GM21526 (cell line): Measurements from ENCODE around the gene COLEC12.

Experiments used
- ATAC-seq: cut with Tn5 transposase; IDR thresholded peaks from one replicate; pipeline ENCODE4 v1.9.1; 2021; ENCODE audit warnings: moderate library complexity; ENCODE audit not compliant: unreplicated experiment, low FRiP score

COLEC12 gene

DNA sequence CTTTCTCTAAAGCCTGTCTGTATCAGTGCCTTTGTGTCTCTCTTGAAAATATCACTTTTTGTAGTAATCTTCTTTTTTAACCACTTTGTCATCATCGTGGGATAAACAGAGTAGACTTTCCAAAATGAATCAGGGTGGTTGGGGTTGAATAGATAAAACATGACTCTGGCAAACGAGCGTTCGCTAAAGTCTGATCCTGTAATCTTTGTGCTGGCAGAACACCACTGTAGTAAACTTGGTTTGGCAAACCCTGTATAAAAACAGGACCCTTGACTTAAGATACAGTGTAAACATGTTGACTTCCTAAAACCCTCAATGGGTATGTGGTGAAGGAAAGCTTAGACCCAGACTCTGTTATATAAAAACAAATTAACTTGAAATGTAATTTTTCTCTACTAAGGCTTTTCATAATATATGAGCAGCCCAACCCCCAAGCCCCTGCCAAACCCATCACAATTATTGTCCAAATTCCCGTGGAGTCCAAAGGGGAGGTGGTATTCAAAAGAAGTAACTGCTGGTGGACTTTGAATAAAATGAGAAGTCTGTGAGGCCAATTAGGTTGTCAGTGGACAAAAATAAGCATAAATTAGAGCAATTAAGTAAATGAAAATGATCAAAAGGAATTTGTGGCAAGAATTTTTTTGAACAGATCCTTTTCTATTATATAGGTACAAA is 52.2 kb downstream of the COLEC12 start:
- ATAC-seq, result no peak

DNA sequence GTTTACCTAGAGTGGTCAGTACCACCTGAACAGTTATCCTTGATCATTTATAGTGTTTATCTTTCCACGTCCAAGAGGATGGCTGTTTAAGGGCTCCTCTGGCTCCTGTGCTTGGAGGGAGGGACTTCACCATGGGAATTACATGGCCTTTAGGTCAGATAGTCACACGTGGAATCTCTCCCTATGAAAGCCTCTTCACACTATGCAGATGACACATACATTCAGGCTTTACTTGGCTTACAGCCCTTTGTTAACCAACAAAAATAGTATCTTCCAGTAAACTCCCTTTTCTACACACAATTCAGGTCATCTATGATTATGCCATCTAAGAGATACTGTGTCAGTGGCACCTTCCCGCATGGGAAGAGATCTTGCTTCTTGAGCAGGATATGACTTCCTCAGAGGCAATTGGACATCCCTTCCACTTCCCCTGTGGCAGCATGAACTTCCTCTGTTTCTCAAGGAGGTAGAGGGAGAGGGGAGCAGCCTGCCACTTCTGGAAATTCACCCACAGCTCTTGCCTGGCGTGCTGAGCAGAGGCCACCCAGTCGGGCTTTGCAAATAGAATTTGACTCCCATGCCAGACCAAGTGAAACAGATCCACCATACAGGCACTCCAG is 53.5 kb downstream of the COLEC12 start:
- no peak for ATAC-seq

DNA sequence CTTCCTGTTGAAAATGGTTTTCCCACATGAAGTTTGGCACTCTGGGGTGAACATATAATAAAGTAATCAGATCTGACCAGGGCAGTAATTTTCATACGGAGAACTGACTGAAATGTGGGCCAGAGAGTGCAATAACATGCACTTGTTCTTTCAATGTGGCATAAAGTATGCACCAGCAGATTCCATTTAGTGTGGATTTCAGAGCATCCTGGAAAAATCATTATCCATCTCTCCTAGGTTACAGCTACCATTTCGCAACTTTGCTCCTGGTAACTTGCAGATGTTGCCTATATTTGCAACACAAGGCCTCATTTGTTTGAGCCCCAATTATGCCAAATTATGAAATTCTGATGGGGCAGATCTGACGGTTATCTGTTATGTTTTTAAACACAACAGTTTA is 55.4 kb downstream of the COLEC12 start:
- no peak for ATAC-seq

DNA sequence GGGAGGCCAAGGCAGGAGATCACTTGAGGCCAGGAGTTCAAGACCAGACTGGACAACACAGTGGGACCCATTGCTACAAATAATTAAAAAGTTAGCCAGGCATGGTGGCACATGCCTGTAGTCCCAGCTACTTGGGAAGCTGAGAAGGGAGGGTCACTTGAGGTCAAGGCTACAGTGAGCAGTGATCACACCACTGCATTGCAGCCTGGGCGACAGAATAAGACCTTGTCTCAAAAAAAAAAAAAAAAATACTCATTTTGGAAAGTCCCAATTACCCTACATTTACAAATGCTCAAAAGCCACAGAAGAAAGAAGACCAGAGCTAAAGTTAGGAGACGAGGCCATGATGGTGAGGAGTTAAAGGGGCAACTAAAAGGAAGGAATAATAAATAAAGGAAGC is 61.9 kb downstream of the COLEC12 start:
- ATAC-seq, result no peak

DNA sequence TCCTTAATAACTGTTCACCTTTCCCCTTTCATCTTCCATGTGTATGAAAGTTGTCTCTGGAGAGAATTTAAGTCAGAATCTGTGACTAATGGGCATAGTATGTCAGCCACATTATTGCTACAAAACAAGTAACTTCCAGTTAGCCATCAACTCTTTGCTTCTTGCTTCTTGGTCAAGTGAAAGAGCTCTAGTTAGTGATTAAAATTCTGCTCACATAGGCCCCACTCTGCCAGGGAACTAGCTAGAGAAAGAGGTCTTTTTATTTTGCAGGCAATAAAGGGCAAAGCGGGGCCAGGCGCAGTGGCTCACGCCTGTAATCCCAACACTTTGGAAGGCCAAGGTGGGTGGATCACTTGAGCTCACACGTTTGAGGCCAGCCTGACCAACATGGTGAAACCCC is 64.6 kb downstream of the COLEC12 start:
- no peak for ATAC-seq

DNA sequence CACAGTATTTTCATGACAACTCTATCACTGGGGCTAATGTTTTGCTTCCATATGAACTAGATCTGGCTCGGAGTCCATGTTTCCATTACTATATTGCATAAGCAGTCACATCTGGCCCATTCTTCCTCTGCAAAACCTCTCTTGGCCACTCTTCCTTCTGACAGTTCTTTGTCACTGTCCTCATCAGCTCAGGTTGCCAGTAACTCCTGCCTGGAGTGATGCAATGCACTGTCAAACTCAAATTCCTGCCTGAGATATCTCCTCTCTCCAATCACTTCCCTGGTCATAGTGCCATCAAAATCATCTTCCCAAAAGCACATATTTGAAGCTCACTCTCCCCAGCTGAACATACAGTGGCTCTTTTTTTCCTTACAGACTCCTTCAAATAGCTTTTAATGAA is 66.1 kb downstream of the COLEC12 start:
- no peak for ATAC-seq

DNA sequence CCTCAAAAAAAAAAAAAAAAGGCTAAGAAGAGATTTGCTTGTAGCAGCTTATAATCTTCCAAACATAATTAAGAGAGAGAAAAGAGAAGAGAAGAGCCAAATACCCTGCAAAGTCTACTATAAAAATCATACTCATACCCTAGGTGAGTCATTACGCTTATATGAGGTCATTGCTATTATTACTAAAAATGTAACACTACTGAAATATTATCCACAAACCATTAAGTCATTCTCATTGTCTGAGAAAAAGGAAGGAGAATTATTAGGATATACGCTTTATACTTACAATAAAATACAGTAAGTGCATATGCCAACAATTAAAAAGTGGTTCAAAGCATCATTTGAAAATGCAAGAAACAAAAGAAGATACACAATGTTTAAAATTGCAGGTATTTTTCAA is 66.5 kb downstream of the COLEC12 start:
- no peak for ATAC-seq

DNA sequence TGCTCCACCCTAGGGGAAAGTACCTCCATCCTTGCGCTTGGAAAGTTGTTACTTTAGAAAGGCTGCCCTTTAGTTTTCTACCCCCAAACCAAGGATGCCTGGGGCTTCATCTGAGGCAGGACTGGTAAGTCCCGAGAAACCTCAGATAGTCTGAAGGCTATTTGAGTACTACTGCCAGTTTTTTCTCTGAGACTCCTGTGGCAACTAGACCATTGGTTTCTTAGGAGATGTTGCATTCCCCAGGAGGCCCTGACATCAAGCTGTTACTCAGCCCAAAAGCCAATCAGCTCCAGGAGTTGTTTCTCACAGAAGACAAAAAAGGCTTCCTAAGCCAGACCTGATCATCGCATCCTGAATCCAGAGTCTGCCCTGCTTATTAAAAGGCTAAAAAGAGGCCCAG is 67.2 kb downstream of the COLEC12 start:
- no peak for ATAC-seq

DNA sequence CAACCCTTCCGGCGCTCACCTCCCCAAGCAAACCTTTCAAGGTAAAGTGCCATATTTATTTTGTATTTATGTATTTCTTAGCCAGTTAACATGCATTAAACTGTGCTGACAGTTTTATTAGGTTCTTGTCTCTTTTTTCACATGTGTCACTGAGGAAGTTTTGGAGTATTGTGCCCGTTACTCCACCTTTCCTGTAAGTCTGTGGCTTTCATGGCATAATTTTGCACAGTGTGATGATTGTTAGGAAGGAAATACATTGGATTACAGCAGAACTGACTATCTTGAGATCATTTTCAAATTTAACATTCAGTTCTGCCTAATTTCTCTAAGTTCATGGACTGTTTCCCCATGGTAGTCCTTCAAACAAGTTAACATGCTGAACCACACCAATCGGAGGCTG is 67.7 kb downstream of the COLEC12 start:
- no peak for ATAC-seq

DNA sequence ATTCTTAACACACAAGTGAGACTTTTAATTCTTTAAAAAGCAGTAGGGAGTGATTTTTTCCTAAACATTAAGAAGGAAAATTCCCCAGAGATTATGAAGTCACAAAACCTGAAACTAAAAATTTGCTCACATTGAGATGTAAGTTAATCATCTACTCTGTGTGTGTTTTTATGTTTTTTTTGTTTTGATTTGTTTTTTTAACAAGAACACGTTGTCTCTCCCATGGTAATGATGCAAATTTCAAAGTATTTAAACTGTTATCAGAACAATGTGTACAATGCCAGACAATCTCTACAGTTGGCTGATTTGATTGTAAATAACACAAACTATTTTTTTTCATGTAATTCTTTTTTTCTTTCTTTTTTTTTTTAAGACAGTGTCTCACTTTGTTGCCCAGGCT is 71.5 kb downstream of the COLEC12 start:
- ATAC-seq, result no peak

DNA sequence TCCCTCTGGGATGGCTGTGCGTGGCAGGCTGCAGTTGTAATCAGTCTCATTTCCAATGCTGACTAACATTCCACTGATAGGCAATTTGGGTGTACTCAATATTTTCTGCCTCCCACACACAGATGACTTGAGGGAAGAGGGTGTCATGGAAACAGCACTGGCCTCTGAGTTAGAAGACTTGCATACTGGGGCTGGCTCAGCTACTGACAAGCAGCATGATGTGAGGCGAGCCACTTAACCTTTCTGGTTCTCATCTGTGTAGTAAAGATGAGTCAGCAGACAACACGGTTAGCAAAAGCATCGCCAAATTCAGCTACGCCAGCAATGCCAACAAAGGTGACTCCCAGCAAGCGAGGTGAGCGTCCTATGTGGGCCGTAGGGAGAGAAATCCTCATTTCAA is 73.5 kb downstream of the COLEC12 start:
- ATAC-seq, result no peak

DNA sequence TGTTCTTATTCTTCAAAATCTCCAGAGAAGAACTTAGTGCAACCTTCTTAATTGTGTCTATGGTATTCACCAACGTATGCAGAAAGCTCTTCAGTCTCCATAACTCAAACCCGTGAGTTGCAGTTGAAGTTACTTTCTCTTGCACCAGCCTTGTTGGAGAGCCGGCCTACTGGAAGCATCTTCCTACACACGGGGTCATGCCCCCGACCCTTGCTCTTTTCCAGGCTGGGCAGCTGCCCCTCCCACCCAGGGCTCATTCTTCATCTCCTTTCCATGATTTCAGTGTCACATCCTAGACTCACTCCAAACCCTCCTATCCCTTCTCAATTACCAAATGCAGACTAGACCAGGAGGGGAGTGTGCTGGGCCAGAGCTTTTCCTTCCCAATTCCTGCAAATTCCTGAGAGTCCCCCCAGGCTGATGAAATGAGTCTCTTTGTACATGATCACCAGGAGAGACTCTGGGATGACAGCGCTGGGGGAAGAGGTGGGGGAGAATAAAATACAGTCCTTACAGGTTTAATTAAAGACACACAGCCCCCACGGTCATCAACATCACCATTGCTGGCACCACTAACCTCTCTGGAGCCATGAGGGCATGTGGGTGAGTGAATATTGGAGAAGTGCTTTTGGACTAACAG is 75.3 kb downstream of the COLEC12 start:
- ATAC-seq, result no peak

DNA sequence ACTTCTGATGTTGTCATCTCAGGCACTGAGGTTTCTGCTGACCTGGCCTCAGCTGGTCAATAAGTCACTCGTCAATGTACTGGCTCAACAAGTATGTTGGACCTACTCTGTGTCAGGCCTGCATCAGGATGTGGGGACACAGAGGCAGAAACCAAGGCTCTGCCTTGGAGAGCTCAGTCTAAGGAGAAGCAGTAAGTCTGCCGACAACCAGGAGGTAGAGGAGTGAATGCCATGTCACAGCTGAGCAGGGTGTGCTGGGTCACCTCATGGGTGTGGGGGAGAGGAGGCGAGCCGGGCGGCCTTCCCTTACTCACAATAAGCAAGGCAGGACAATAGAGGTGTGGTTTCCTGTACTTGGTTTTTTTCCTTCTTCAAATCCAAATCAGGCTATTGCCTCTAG is 75.8 kb downstream of the COLEC12 start:
- ATAC-seq, result no peak

DNA sequence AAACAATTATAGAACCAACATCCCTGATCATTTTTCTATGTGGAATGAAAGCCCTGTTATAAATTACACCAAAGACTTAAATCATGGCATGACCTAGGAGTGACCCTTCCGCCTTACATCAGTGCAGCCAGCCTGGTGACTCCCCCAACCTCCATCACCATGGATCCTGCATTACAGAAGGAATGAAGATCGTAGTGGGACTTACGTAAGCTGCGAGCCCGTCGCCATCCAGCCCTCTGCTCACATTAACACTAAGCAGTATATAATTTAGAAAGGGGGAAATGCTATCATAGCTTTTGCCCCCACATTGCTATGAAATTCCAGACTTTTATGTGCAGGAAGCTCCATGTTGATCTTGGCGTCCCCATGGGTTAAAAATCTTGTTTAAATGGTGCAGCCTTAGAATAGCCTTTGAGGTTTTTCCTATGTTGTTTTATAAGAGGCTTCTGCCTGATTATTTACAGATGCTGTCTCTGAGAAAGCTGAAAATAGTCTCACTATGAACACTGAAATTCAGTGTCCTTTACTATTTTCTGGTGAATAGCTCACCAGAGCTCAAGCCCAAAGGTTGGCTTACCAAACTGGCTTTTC is 76.3 kb downstream of the COLEC12 start:
- ATAC-seq, result no peak

DNA sequence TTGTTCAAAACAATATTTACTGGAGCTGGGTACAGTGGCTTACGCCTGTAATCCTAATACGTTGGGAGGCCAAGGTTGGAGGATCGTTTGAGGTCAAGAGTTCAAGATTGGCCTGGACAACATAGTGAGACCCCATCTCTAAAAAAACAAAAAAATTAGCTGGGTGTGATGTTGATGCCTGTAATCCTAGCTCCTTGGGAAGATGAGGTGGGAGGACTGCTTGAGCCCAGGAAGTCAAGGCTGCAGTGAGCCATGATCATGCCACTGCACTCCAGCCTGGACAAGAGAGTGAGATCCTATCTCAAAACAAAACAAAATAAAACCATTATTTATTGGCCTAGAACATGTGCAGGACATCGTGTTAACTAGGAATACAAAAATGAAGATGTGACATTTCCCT is 77.5 kb downstream of the COLEC12 start:
- ATAC-seq, result no peak

DNA sequence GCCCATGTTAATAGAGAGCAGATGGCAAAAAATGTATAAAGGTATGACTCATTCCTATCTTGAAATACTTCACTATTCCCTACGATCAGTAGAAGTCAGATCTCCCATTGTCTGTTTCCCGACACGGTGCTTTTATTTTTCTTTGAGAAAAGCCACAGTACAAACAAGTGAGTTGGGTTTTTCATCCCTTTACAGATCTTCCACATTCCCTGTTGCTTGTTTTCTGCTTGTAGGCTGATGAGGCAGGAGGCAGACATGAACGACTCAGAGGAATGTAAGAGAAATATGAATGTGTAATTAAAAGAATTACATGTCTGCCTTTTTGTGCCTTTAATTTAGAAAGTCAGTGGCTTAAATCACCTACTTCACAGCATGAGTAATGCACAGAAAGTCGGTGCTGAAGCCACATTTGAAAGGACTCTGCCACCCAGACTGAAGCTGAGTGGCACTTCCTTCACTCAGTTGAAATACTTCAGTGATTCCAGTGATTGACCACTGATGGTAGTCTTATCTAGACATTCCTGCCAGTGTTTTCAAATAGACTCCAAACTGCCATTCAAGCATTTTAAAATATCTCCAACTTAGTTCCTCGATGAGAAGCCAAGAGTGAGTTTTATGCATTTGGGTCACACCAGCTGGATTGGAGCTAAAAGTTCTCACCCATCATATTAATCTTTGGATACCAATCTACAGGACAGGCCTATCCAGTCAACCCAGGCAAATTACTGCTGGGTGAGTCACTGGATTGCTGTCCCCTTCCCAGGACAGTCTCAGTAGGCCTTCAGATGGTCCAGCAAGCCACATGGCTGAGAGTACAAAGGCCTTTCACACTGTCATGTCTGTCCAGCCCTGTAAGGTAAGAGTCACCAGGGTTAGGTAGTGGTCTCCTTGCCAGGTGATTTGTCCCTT is 79.0 kb downstream of the COLEC12 start:
- no peak for ATAC-seq

DNA sequence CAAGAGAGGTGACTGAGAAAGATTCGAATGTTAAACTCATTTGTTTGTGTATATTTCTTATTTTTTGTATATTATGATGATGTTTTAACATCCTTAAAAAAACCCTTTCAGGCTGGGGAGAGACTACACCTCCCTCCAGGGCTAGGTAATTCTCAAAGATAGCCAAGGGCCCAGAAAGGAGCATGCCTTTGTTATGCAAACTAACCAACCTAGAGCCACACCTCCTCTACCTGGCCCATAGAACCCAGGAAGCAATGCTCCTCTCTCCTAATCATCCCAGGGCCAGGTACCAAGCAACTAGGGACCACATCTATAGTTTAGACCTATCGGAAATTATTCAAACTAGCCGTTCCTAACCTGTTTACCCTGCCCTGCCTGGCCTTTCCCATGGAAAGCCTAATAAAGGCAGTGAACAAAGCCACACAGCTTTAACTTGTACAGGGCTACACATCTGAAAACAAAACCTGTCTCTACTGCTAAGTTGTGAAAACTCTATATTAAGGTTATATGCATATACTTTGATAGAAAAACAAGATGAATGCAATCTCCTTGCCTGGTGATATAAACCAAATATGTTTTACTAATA is 79.7 kb downstream of the COLEC12 start:
- no peak for ATAC-seq

DNA sequence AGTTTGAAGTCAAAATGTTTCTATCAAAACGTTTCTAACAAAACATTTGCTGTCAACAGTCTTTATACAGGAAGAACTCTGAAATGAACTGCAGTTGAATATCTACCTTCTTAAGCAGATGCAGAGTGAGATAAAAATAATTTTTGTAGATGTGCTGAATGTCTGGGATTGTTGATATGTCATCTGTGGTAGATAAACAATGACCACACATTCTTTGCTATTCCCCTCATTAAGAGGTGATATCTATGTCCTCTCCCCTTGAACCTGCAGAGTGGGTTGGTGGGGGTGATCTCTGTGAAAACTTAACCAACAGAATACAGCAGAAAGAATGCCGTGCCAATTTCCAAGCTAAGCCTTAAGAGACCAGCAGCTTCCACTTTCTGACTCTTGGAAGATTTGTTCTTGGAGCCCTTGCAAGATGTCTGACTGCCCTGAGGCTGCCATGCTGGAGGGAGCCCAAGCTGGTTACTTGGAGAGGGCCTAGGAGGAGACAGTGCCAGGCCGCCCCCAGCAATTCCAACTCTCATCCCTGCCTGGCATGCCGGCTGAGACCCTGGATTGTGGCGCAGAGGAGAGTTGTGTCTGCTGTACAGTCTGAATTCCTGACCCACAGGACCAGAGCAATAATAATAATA is 80.8 kb downstream of the COLEC12 start:
- no peak for ATAC-seq

DNA sequence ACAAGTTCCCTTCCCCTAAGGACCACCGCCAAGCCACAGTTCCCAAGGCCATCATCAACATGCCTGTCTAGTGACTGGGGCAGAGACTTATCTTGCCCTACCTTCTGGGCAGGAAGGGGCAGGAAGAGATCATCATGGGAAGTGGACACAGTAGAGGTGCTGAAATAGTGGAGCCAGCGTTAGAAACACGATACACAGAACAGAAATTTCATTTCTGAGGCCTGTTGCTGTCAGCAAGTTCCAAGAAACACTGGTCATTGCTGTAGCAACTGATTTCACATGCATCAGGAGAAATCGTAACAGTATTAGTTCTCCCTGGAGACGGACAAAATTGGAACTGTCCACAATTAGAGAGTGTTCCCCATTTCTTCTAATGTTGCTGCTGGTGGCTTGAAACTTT is 83.0 kb downstream of the COLEC12 start:
- no peak for ATAC-seq

DNA sequence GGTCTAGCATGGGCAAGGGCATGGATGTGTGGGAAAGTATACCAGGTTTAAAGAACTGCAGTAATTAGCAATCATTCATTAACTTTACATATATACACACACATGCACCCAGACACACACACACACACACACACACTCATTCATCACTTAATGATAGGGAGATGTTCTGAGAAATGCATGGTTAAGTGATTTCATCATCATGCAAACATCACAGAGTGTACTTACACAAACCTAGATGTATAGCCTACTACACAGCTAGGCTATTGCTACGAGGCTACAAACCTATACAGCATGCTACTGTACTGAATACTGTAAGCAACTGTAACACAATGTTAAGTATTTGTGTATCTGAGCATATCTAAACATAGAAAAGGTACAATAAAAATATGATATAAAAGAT is 83.6 kb downstream of the COLEC12 start:
- ATAC-seq, result no peak
